Activated naive CD4-positive, alpha-beta T cell treated with anti-CD3 and anti-CD28 coated beads, Interleukin-2, amount 50 U/mL, for 16 hours (primary cell): ENCODE measurements around the gene GPRC6A.

Experiments used
- DNase-seq: peaks from one replicate; pipeline ENCODE4 v3.0.0-alpha.2; 2020

Gene GPRC6A

GRCh38 chr6:116783852-116784251 lies 45.0 kb downstream of the GPRC6A start:
- no peak for DNase-seq

- no peak for DNase-seq
Measured at GRCh38 chr6:116779573-116780164, 49.2 kb downstream of the GPRC6A start.

- no peak for DNase-seq
Measured at GRCh38 chr6:116773886-116774285, 55.0 kb downstream of the GPRC6A start.

GRCh38 chr6:116772450-116772849 lies 56.4 kb downstream of the GPRC6A start:
- DNase-seq = no peak

- no peak for DNase-seq
Measured at GRCh38 chr6:116767715-116768114, 61.2 kb downstream of the GPRC6A start.

GRCh38 chr6:116766506-116767176 lies 62.2 kb downstream of the GPRC6A start:
- DNase-seq = no peak

- no peak for DNase-seq
Measured at GRCh38 chr6:116764961-116765841, 63.7 kb downstream of the GPRC6A start, which contains the start of gene FAM162B. Gene FAM162B, minus strand, starts transcription at chr6:116765719. Its CDS starts 143 bp downstream, at chr6:116765576.

- no peak for DNase-seq
Measured at GRCh38 chr6:116764629-116764960, 64.3 kb downstream of the GPRC6A start.

- no peak for DNase-seq
Measured at GRCh38 chr6:116763906-116764628, 64.8 kb downstream of the GPRC6A start.

- DNase-seq = no peak
Measured at GRCh38 chr6:116763048-116763447, 65.8 kb downstream of the GPRC6A start.

- DNase-seq = no peak
Measured at GRCh38 chr6:116762235-116762634, 66.6 kb downstream of the GPRC6A start.

- no peak for DNase-seq
Measured at GRCh38 chr6:116761779-116762178, 67.1 kb downstream of the GPRC6A start.

GRCh38 chr6:116745176-116745575 lies 83.7 kb downstream of the GPRC6A start:
- DNase-seq = no peak
